Esophagus squamous epithelium (tissue), 5 donors: ENCODE results near the gene MAU2. TPM values are rescaled to one million over a fixed set of nuclear protein-coding genes. Genes with fewer than 3 reads are reported as not detected.

Experiments
- DNase-seq: peaks from one replicate; lab custom pipeline; 2025; lab: John Stamatoyannopoulos, UW
- H3K27ac ChIP-seq, 4 donors: fragments of 200-600 bp; sonication (generic); one replicate each; pipeline ENCODE4 v1.5.1; 2016 to 2019; ENCODE audit warnings: mild to moderate bottlenecking in 1 of 4
- H3K27me3 ChIP-seq, 4 donors: fragments of 200-600 bp; sonication (generic); 1 replicate in 3 of 4; 2 replicates in 1 of 4; pipeline versions ENCODE4 v1.5.1 to v1.6.0; 2017 to 2021; ENCODE audit warnings: antibody characterized with exemption in 1 of 4
- H3K36me3 ChIP-seq, 3 donors: fragments of 200-600 bp; sonication (generic); one replicate each; pipeline ENCODE4 v1.5.1; 2016 to 2019
- H3K4me1 ChIP-seq, 3 donors: fragments of 200-600 bp; sonication (generic); one replicate each; pipeline ENCODE4 v1.5.1; 2017 to 2019
- H3K4me3 ChIP-seq, 4 donors: fragments of 200-600 bp; sonication (generic); 1 replicate in 3 of 4; 2 replicates in 1 of 4; pipeline ENCODE4 v1.5.1; 2016 to 2019; ENCODE audit warnings: mild to moderate bottlenecking in 2 of 4, moderate library complexity in 1 of 4
- H3K9me3 ChIP-seq, 3 donors: fragments of 200-600 bp; sonication (generic); one replicate each; pipeline ENCODE4 v1.5.1; 2016 to 2019
- CTCF ChIP-seq, 6 experiments: fragments of 450-650 bp in 4 of 6; fragments of 200-600 bp in 2 of 6; sonication (generic) in 2 of 6; IDR thresholded peaks; one replicate each; pipeline ENCODE4 v1.5.1; 2016 to 2019; ENCODE audit warnings: antibody characterized with exemption in 6 of 6, mild to moderate bottlenecking in 4 of 6, moderate library complexity in 4 of 6
- POLR2A ChIP-seq, 4 donors: fragments of 450-650 bp; IDR thresholded peaks; one replicate each; pipeline ENCODE4 v1.6.1; 2017; ENCODE audit warnings: antibody characterized with exemption in 4 of 4, mild to moderate bottlenecking in 4 of 4, moderate library complexity in 3 of 4
- WGBS, 2 donors: methylation state at CpG; one replicate each; pipeline ENCODE4 v1.1.5; 2018; 5-methylcytosine and 5-hydroxymethylcytosine counted together
- intact Hi-C: fragments of 100-400 bp; cut with DNase I; formaldehyde crosslinking; loops from one replicate; pipeline ENCODE4 v1.15.0; 2022
- total RNA-seq, 4 donors: library from RNA; depleted of rRNA; stranded (reverse); fragments of >200 nt; gene quantifications; one replicate each; pipeline ENCODE4 v1.1.0, GENCODE V29; 2016
- donor health status: DM: yes; HTN: yes; CAD: no.

MAU2 gene
- total RNA-seq, 4 donors from 2014 or later, result 35.4 to 53.2 (median 39.1) TPM

GRCh38 chr19:19297759-19298158 lies 22.9 kb upstream of the MAU2 start:
- intact Hi-C loops, result no loop called here
- peaks cover 24 to 91% (median 34%) of the 10 kb centered on the region in 3 donors for H3K36me3 ChIP-seq

GRCh38 chr19:19300613-19301012 lies 20.0 kb upstream of the MAU2 start:
- TF ChIP-seq POLR2A (IDR thresholded peaks at IDR 0.05) (no peak), CTCF (IDR thresholded peaks at IDR 0.05) (no peak)
- no peak overlapping the region for H3K27ac ChIP-seq
- H3K36me3 ChIP-seq, result peaks cover 22 to 91% (median 28%) of the 10 kb centered on the region in 3 donors
- H3K4me3 ChIP-seq, result no peak overlapping the region
- DNase-seq, result no peak
- H3K4me1 ChIP-seq, result no peaks in the 10 kb centered on the region
- no peaks in the 10 kb centered on the region for H3K9me3 ChIP-seq
- WGBS, 2 donors, result 93 to 100% methylated on average over 1 to 3 of the region's 12 CpGs
- intact Hi-C loops, result no loop called here
- no peaks in the 10 kb centered on the region for H3K27me3 ChIP-seq

More at GRCh38 chr19:19297759-19298158, 22.9 kb upstream of the MAU2 start:
- Histone ChIP-seq H3K4me1 (no peaks in the 10 kb centered on the region), H3K9me3 (no peaks in the 10 kb centered on the region), H3K4me3 (no peak overlapping the region), H3K27ac (no peak overlapping the region), H3K27me3 (no peaks in the 10 kb centered on the region)
- TF ChIP-seq POLR2A (IDR thresholded peaks at IDR 0.05) (no peak), CTCF (IDR thresholded peaks at IDR 0.05) (no peak)
- 38 to 69% methylated on average over 2 to 3 of the region's 9 CpGs for WGBS, 2 donors
- no peak for DNase-seq

GRCh38 chr19:19303411-19303810 lies 17.2 kb upstream of the MAU2 start:
- TF ChIP-seq CTCF (IDR thresholded peaks at IDR 0.05) (no peak), POLR2A (IDR thresholded peaks at IDR 0.05) (no peak)
- intact Hi-C loops, result no loop called here
- H3K36me3 ChIP-seq, result peaks cover 29 to 94% (median 39%) of the 10 kb centered on the region in 3 donors

GRCh38 chr19:19304186-19304965 lies 16.3 kb upstream of the MAU2 start:
- Histone ChIP-seq H3K27me3 (no peaks in the 10 kb centered on the region), H3K27ac (no peak overlapping the region), H3K9me3 (no peaks in the 10 kb centered on the region), H3K4me3 (no peak overlapping the region), H3K4me1 (no peaks in the 10 kb centered on the region), H3K36me3 (peaks cover 32 to 98% (median 46%) of the 10 kb centered on the region in 3 donors)
- no peak for TF ChIP-seq POLR2A (IDR thresholded peaks at IDR 0.05)
- TF ChIP-seq CTCF (IDR thresholded peaks at IDR 0.05), result no peak
- no peak for DNase-seq
- intact Hi-C loops, result no loop called here
- 87 to 94% methylated on average over 10 to 12 of the region's 14 CpGs for WGBS, 2 donors

More at GRCh38 chr19:19303411-19303810, 17.2 kb upstream of the MAU2 start:
- H3K4me1 ChIP-seq, result no peaks in the 10 kb centered on the region
- no peaks in the 10 kb centered on the region for H3K27me3 ChIP-seq
- H3K27ac ChIP-seq, result no peak overlapping the region
- DNase-seq, result no peak
- H3K9me3 ChIP-seq, result no peaks in the 10 kb centered on the region
- WGBS, 2 donors, result 88 to 96% methylated on average over 11 to 12 of the region's 14 CpGs
- no peak overlapping the region for H3K4me3 ChIP-seq

GRCh38 chr19:19305066-19305465 lies 15.6 kb upstream of the MAU2 start:
- DNase-seq, result no peak
- no peak overlapping the region for H3K27ac ChIP-seq
- no peaks in the 10 kb centered on the region for H3K9me3 ChIP-seq
- TF ChIP-seq CTCF (IDR thresholded peaks at IDR 0.05) (no peak), POLR2A (IDR thresholded peaks at IDR 0.05) (no peak)
- 93 to 100% methylated on average over 4 to 5 of the region's 10 CpGs for WGBS, 2 donors
- H3K4me1 ChIP-seq, result no peaks in the 10 kb centered on the region
- no peak overlapping the region for H3K4me3 ChIP-seq
- no peaks in the 10 kb centered on the region for H3K27me3 ChIP-seq
- intact Hi-C loops, result no loop called here
- H3K36me3 ChIP-seq, result peaks cover 35 to 100% (median 48%) of the 10 kb centered on the region in 3 donors
